Liver (tissue), 9 donors: ENCODE measurements around the gene PLAC9. TPM values are rescaled to one million over a fixed set of nuclear protein-coding genes. Genes with fewer than 3 reads are reported as not detected.

Source experiments
- DNase-seq: peaks from one replicate; pipeline ENCODE4 v3.0.0-alpha.2; 2017; ENCODE audit warnings: low spot score
- H3K27ac ChIP-seq, 2 donors: one replicate each; pipeline ENCODE4 v1.7.0; 2013; ENCODE audit warnings: inconsistent platforms in 2 of 2, low read length in 2 of 2, control low read depth in 1 of 2, low read depth in 1 of 2, mild to moderate bottlenecking in 1 of 2
- H3K27me3 ChIP-seq, 4 donors: one replicate each; pipeline versions ENCODE4 v1.6.1 to v1.7.0; 2013; ENCODE audit warnings: low read length in 3 of 4, inconsistent platforms in 1 of 4, mild to moderate bottlenecking in 1 of 4, moderate library complexity in 1 of 4; ENCODE audit not compliant: control insufficient read depth in 4 of 4, insufficient read depth in 4 of 4
- H3K36me3 ChIP-seq, 4 donors: one replicate each; pipeline versions ENCODE4 v1.6.1 to v1.7.0; 2013; ENCODE audit warnings: low read length in 3 of 4, mild to moderate bottlenecking in 3 of 4, low read depth in 1 of 4, moderate library complexity in 1 of 4; ENCODE audit not compliant: control insufficient read depth in 4 of 4, insufficient read depth in 3 of 4
- H3K4me1 ChIP-seq, 4 donors: one replicate each; pipeline versions ENCODE4 v1.6.1 to v1.7.0; 2013; ENCODE audit warnings: low read length in 3 of 4, mild to moderate bottlenecking in 3 of 4, moderate library complexity in 1 of 4; ENCODE audit not compliant: control insufficient read depth in 4 of 4, insufficient read depth in 4 of 4
- H3K4me3 ChIP-seq, 3 donors: one replicate each; pipeline versions ENCODE4 v1.6.1 to v1.7.0; 2013; ENCODE audit warnings: low read length in 3 of 3, control low read depth in 1 of 3, low read depth in 1 of 3, mild to moderate bottlenecking in 1 of 3
- H3K9ac ChIP-seq, 2 donors: one replicate each; pipeline ENCODE4 v1.7.0; 2013; ENCODE audit warnings: low read length in 2 of 2, mild to moderate bottlenecking in 2 of 2, moderate library complexity in 2 of 2, control low read depth in 1 of 2, low read depth in 1 of 2
- H3K9me3 ChIP-seq, 4 donors: one replicate each; pipeline versions ENCODE4 v1.6.1 to v1.7.0; 2013; ENCODE audit warnings: low read length in 3 of 4; ENCODE audit not compliant: control insufficient read depth in 4 of 4
- CTCF ChIP-seq: fragments of 150-350 bp; IDR thresholded peaks from 2 replicates; pipeline ENCODE4 v1.5.1; 2017; ENCODE audit warnings: improper control_type of control experiment, low read depth, low read length; ENCODE audit not compliant: missing input control
- EGR1 ChIP-seq, 2 donors: IDR thresholded peaks; 2 replicates each; pipeline ENCODE4 v1.6.1; 2016 to 2018; ENCODE audit warnings: antibody characterized with exemption in 2 of 2, low read depth in 2 of 2
- FOXA1 ChIP-seq: IDR thresholded peaks from 2 replicates; pipeline ENCODE4 v1.6.1; 2016; ENCODE audit warnings: antibody characterized with exemption
- FOXA2 ChIP-seq: IDR thresholded peaks from 2 replicates; pipeline ENCODE4 v1.6.1; 2016; ENCODE audit warnings: antibody characterized with exemption
- GABPA ChIP-seq, 2 donors: IDR thresholded peaks in 1 of 2; conservative IDR thresholded peaks in 1 of 2; 2 replicates each; pipeline ENCODE4 v1.6.1; 2016; ENCODE audit warnings: antibody characterized with exemption in 2 of 2, mild to moderate bottlenecking in 1 of 2, moderate library complexity in 1 of 2
- HNF4A ChIP-seq, 2 donors: conservative IDR thresholded peaks; 2 replicates each; pipeline ENCODE4 v1.6.1; 2016; ENCODE audit warnings: antibody characterized with exemption in 2 of 2, mild to moderate bottlenecking in 2 of 2
- HNF4G ChIP-seq: IDR thresholded peaks from 2 replicates; pipeline ENCODE4 v1.6.1; 2016; ENCODE audit warnings: antibody characterized with exemption
- JUND ChIP-seq, 2 donors: IDR thresholded peaks; 2 replicates each; pipeline ENCODE4 v1.6.1; 2016; ENCODE audit warnings: antibody characterized with exemption in 2 of 2
- RAD21 ChIP-seq, 2 donors: IDR thresholded peaks; 2 replicates each; pipeline ENCODE4 v1.6.1; 2016; ENCODE audit warnings: antibody characterized with exemption in 2 of 2, mild to moderate bottlenecking in 2 of 2
- REST ChIP-seq: IDR thresholded peaks from 2 replicates; pipeline ENCODE4 v1.6.1; 2016; ENCODE audit warnings: antibody characterized with exemption, mild to moderate bottlenecking
- RXRA ChIP-seq, 2 donors: IDR thresholded peaks; 2 replicates each; pipeline ENCODE4 v1.6.1; 2017 to 2018; ENCODE audit warnings: antibody characterized with exemption in 2 of 2, mild to moderate bottlenecking in 1 of 2
- YY1 ChIP-seq: IDR thresholded peaks from 2 replicates; pipeline ENCODE4 v1.6.1; 2016; ENCODE audit warnings: antibody characterized with exemption, mild to moderate bottlenecking
- WGBS: extraction: QIAGEN DNeasy Blood & Tissue Kit; methylation state at CpG from one replicate; pipeline ENCODE4 v1.1.7; 2013; 5-methylcytosine and 5-hydroxymethylcytosine counted together
- polyA plus RNA-seq, 2 donors: library from polyadenylated mRNA; stranded (reverse) in 1 of 2; unstranded in 1 of 2; fragments of 200-250 nt in 1 of 2; fragments of >200 nt in 1 of 2; fragmentation: Nextera tagmentation in 1 of 2; extraction: Ambion mirVana in 1 of 2; gene quantifications; one replicate each; pipeline versions ENCODE4 v1.2.1 to v1.2.3, GENCODE V29; 2013 to 2015
- total RNA-seq, 2 donors: library from RNA; depleted of rRNA; stranded (reverse); fragments of >200 nt; gene quantifications; one replicate each; pipeline ENCODE4 v1.2.3, GENCODE V29; 2014
- TF ChIP-seq, protein P1 (sequence below): IDR thresholded peaks from 2 replicates; pipeline ENCODE4 v1.6.1; 2016; ENCODE audit warnings: antibody characterized with exemption
- TF ChIP-seq, protein P2 (sequence below): IDR thresholded peaks from 2 replicates; pipeline ENCODE4 v1.6.1; 2016; ENCODE audit warnings: antibody characterized with exemption
- TF ChIP-seq, protein P3 (sequence below): IDR thresholded peaks from 2 replicates; pipeline ENCODE4 v1.6.1; 2016; ENCODE audit warnings: antibody characterized with exemption
- donor health status: healthy.
- donor health status: healthy.
- donor health status: healthy.
- donor health status: healthy.
- donor health status: healthy.

Gene PLAC9
- total and polyA plus RNA-seq, 4 donors: 0.67 to 5.6 (median 2.1) TPM

DNA sequence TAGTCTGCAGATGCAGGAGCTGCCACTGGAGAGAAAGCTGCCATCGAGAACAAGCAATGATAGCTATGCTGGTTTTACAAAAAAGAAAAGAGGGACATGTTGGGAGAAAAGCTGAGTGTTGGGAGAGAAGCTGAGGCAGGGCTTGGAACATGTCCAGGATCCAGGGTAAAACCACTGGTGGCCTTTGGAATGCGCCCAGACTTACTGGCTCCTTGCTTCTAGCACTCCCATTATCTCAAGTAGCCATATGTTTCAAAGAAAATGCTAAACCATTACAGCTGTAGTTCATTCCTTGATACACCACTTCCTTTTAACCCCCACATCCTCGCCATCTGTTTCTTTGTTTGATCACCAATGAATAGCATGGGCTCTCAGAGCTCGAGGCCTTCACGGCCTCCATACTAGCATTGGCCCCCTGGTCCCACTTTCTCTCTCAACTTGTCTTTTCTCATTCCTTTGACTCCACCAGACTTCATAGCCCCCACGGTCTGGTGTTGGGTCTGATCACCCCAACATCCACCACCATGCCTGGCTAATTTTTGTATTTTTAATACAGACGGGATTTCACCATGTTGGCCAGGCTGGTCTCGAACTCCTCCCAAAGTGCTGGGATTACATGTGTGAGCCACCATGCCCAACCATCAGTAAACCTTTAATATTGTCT is 23.8 kb upstream of the PLAC9 start (continued):
- no peak for TF ChIP-seq REST

DNA sequence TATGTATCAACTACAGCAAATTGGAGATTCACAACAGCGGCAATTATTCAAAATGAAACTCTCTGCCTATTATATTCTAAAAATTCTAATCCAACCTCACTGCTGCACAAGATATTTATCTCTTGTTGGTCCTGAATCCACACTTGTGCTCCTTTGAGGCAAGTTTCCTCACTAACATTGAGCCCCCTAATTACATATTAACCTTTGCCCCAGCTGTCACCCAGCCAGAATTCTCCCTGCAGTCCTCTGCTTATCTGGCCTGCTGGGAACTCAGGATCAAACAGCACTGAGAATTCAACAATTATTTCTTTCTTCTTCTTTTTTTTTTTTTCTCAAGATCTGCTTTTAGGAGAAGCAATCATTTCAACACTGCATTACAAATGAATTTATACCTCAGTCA is 21.5 kb upstream of the PLAC9 start:
- Histone ChIP-seq H3K27ac (no peak overlapping the region), H3K4me3 (no peak overlapping the region), H3K9ac (no peak overlapping the region), H3K9me3 (no peaks in the 10 kb centered on the region), H3K27me3 (no peaks in the 10 kb centered on the region), H3K4me1 (no peaks in the 10 kb centered on the region), H3K36me3 (no peaks in the 10 kb centered on the region)
- TF ChIP-seq RXRA (IDR thresholded peaks at IDR 0.05): no peak
- no peak for TF ChIP-seq GABPA (IDR thresholded peaks at IDR 0.05 in 1 of 2, conservative IDR thresholded peaks at IDR 0.05 in 1 of 2)
- TF ChIP-seq, protein P1, sequence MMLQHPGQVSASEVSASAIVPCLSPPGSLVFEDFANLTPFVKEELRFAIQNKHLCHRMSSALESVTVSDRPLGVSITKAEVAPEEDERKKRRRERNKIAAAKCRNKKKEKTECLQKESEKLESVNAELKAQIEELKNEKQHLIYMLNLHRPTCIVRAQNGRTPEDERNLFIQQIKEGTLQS: no peak
- TF ChIP-seq HNF4G: no peak
- TF ChIP-seq FOXA2: no peak
- no peak for TF ChIP-seq RAD21 (IDR thresholded peaks at IDR 0.05)
- TF ChIP-seq JUND (IDR thresholded peaks at IDR 0.05): no peak
- TF ChIP-seq CTCF: no peak
- TF ChIP-seq, protein P2, sequence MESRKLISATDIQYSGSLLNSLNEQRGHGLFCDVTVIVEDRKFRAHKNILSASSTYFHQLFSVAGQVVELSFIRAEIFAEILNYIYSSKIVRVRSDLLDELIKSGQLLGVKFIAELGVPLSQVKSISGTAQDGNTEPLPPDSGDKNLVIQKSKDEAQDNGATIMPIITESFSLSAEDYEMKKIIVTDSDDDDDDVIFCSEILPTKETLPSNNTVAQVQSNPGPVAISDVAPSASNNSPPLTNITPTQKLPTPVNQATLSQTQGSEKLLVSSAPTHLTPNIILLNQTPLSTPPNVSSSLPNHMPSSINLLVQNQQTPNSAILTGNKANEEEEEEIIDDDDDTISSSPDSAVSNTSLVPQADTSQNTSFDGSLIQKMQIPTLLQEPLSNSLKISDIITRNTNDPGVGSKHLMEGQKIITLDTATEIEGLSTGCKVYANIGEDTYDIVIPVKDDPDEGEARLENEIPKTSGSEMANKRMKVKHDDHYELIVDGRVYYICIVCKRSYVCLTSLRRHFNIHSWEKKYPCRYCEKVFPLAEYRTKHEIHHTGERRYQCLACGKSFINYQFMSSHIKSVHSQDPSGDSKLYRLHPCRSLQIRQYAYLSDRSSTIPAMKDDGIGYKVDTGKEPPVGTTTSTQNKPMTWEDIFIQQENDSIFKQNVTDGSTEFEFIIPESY: no peak
- TF ChIP-seq, protein P3, sequence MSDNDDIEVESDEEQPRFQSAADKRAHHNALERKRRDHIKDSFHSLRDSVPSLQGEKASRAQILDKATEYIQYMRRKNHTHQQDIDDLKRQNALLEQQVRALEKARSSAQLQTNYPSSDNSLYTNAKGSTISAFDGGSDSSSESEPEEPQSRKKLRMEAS: no peak
- TF ChIP-seq HNF4A (conservative IDR thresholded peaks at IDR 0.05): no peak
- WGBS: 79% methylated on average over 1 of the region's 1 CpG
- no peak for DNase-seq

DNA sequence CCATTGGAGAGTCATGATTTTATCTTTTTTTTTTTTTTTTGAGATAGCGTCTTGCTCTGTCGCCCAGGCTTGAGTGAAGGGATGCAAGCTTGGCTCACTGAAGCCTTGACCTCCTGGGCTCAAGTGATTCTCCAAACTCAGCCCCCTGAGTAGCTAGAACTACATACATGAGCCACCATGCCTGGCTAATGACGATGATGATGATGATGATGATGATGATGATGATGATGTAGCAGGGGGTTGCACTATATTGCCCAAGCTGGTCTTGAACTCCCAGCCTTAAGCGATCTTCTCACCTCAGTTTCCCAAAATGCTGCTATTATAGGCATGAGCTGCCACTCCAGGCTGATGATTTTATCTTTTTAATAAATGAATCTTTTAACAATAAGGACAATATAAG is 13.9 kb upstream of the PLAC9 start:
- no peaks in the 10 kb centered on the region for H3K9me3 ChIP-seq
- 89% methylated on average over 4 of the region's 4 CpGs for WGBS
- DNase-seq: no peak

More for the DNA sequence above, 13.9 kb upstream of the PLAC9 start:
- no peak overlapping the region for H3K27ac ChIP-seq
- no peaks in the 10 kb centered on the region for H3K27me3 ChIP-seq
- TF ChIP-seq FOXA1: no peak
- TF ChIP-seq EGR1 (IDR thresholded peaks at IDR 0.05; ENCODE audit: low read depth in 2 of 2): no peak
- no peak for TF ChIP-seq YY1
- no peaks in the 10 kb centered on the region for H3K36me3 ChIP-seq
- no peak overlapping the region for H3K9ac ChIP-seq
- no peaks in the 10 kb centered on the region for H3K4me1 ChIP-seq
- no peak overlapping the region for H3K4me3 ChIP-seq
